ENCODE data around the gene TIMELESS.

DNA sequence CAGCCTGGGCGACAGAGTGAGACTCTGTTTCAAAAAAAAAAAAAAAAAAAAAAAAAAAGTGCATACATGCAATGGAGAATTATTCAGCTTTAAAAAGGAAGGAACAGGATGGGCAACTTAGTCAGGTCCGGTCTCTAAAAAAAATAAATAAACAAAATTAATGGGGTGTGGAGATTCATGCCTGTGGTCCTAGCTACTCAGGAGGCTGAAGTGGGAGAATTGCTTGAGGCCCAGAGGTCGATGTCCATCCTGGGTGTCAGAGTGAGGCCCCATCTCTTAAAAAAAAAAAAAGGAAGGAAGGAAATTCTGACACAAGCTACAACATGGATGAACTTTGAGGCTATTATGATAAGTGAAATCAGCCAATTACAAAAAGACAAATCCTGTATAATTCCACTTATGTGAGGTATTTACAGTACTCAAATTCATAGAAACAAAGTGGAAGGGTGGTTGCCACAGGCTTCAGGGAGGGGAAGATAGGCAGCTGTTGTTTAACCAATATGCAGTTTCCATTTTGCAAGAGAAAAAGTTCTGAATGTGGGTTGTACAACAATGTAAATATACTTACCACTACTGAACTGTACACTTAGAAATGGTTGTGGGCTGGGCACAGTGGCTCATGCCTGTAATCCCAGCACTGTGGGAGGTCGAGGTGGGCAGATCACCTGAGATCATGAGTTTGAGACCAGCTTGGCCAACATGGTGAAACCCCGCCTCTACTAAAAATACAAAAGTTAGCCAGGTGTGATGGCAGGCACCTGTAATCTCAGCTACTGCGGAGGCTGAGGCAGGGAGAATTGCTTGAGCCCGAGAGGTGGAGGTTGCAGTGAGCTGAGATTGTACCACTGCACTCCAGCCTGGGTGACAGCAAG lies 74.3 kb downstream of the TIMELESS start:
- TF ChIP-seq, protein P1, sequence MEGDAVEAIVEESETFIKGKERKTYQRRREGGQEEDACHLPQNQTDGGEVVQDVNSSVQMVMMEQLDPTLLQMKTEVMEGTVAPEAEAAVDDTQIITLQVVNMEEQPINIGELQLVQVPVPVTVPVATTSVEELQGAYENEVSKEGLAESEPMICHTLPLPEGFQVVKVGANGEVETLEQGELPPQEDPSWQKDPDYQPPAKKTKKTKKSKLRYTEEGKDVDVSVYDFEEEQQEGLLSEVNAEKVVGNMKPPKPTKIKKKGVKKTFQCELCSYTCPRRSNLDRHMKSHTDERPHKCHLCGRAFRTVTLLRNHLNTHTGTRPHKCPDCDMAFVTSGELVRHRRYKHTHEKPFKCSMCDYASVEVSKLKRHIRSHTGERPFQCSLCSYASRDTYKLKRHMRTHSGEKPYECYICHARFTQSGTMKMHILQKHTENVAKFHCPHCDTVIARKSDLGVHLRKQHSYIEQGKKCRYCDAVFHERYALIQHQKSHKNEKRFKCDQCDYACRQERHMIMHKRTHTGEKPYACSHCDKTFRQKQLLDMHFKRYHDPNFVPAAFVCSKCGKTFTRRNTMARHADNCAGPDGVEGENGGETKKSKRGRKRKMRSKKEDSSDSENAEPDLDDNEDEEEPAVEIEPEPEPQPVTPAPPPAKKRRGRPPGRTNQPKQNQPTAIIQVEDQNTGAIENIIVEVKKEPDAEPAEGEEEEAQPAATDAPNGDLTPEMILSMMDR (conservative IDR thresholded peaks at IDR 0.05; ENCODE audit: low read depth, low read length), result no peak
- no peak for TF ChIP-seq EZH2 (IDR thresholded peaks at IDR 0.05; ENCODE audit: borderline replicate concordance, low read depth, low read length, poor library complexity, severe bottlenecking)

All from A673 (cell line).